ENCODE measurements around the gene TACR1. TPM values are rescaled to one million over a fixed set of nuclear protein-coding genes. Genes with fewer than 3 reads are reported as not detected.
"Not testable (repeated sequence)": the region's sequence is repeated elsewhere in the genome, so short reads cannot be mapped to it uniquely, and the experiment has no call there.

TACR1 gene
- total and polyA plus RNA-seq, 2 donors from 2014 or later, result 0.49 to 5.1 TPM

DNA sequence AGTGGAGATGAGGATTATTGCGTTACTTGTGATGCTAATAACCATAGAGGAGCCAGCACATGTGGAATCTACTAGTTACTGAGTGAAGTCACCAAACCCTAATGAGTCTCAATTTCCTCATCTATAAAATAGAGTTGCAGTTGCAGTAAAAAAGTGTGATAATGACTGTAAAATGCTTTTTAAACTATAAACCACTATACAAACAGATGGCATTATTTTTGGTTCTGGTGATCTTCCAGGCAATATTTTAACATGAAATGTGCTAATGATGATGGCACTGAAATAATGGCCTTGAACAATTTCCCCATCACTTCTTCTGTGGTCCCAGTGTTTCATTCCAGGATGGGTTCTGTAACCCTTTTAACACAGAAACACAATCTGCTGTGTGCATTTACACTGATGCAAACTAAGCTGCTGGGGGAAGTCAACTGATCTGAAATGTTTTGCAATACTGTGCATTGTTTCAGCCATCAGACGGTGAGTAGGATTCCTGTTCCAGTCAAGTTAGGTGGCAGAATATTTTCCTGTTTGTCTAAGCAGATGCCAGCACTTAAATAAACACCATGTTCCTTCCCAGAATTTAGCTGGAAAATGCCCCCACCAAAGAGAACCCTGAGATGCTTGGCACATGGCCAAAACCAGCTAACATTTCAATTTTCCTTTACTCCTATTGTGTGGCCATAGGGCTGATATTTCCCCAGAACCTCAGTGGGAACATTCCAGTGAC is 52.6 kb downstream of the TACR1 start:
- Histone ChIP-seq H3K4me3 (ENCODE audit: low read length in 3 of 3) (no peak overlapping the region), H3K9ac (ENCODE audit: low read length in 3 of 3) (no peak overlapping the region), H3K9me3 (ENCODE audit: control insufficient read depth in 2 of 3, insufficient read depth in 1 of 3, low read length in 3 of 3) (no peaks in the 10 kb centered on the region), H3K27ac (ENCODE audit: low read depth in 2 of 2, low read length in 2 of 2) (no peak overlapping the region), H3K36me3 (ENCODE audit: control insufficient read depth in 2 of 3, insufficient read depth in 3 of 3, low read length in 3 of 3) (no peaks in the 10 kb centered on the region), H3K4me1 (ENCODE audit: control insufficient read depth in 2 of 3, insufficient read depth in 2 of 3, low read depth in 1 of 3, low read length in 3 of 3) (no peaks in the 10 kb centered on the region), H3K27me3 (ENCODE audit: control insufficient read depth, insufficient read depth, low read length) (no peaks in the 10 kb centered on the region)
- intact Hi-C loops (cut with DNase I), result no loop called here
- FAIRE-seq (no peak), DNase-seq (no peak)
- no peak for TF ChIP-seq CTCF (IDR thresholded peaks at IDR 0.05; ENCODE audit: borderline replicate concordance, extremely low read depth, insufficient read depth)

GRCh38 chr2:75146221-75146605 is 53.1 kb downstream of the TACR1 start:
- H3K4me1 ChIP-seq (ENCODE audit: control insufficient read depth in 2 of 3, insufficient read depth in 2 of 3, low read depth in 1 of 3, low read length in 3 of 3); H3K4me3 ChIP-seq (ENCODE audit: low read length in 3 of 3); H3K36me3 ChIP-seq (ENCODE audit: control insufficient read depth in 2 of 3, insufficient read depth in 3 of 3, low read length in 3 of 3); H3K9ac ChIP-seq (ENCODE audit: low read length in 3 of 3); FAIRE-seq; intact Hi-C loops (cut with DNase I); DNase-seq; H3K27me3 ChIP-seq (ENCODE audit: control insufficient read depth, insufficient read depth, low read length); H3K27ac ChIP-seq (ENCODE audit: low read depth in 2 of 2, low read length in 2 of 2); H3K9me3 ChIP-seq (ENCODE audit: control insufficient read depth in 2 of 3, insufficient read depth in 1 of 3, low read length in 3 of 3): not testable (repeated sequence)

DNA sequence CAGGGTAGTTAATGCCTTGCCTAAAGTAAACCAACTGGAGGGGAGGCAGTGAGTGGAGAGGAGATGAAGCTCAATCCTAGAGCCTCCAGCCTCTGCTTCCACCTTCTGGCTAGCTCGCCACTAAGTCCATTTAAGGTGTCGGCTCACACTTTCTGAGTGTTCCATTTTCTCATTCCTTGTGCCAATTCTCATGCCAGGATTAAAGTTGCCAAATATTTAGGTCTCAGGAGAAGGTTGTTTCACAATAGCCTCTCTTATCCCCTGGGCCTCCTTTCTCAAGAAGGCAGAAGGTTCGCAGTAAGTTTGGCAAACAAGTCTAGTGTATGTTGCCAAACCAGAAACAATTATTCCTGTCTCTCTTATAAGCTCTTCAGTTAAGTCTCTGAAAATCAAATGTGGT is 57.2 kb downstream of the TACR1 start:
- H3K9ac ChIP-seq (ENCODE audit: low read length in 3 of 3), result no peak overlapping the region
- H3K36me3 ChIP-seq (ENCODE audit: control insufficient read depth in 2 of 3, insufficient read depth in 3 of 3, low read length in 3 of 3), result no peaks in the 10 kb centered on the region
- no peaks in the 10 kb centered on the region for H3K9me3 ChIP-seq (ENCODE audit: control insufficient read depth in 2 of 3, insufficient read depth in 1 of 3, low read length in 3 of 3)
- DNase-seq (no peak), FAIRE-seq (no peak)
- no peaks in the 10 kb centered on the region for H3K4me1 ChIP-seq (ENCODE audit: control insufficient read depth in 2 of 3, insufficient read depth in 2 of 3, low read depth in 1 of 3, low read length in 3 of 3)
- no peak overlapping the region for H3K27ac ChIP-seq (ENCODE audit: low read depth in 2 of 2, low read length in 2 of 2)
- TF ChIP-seq CTCF (IDR thresholded peaks at IDR 0.05; ENCODE audit: borderline replicate concordance, extremely low read depth, insufficient read depth), result no peak
- H3K4me3 ChIP-seq (ENCODE audit: low read length in 3 of 3), result no peak overlapping the region
- H3K27me3 ChIP-seq (ENCODE audit: control insufficient read depth, insufficient read depth, low read length), result no peaks in the 10 kb centered on the region
- intact Hi-C loops (cut with DNase I), result no loop called here

DNA sequence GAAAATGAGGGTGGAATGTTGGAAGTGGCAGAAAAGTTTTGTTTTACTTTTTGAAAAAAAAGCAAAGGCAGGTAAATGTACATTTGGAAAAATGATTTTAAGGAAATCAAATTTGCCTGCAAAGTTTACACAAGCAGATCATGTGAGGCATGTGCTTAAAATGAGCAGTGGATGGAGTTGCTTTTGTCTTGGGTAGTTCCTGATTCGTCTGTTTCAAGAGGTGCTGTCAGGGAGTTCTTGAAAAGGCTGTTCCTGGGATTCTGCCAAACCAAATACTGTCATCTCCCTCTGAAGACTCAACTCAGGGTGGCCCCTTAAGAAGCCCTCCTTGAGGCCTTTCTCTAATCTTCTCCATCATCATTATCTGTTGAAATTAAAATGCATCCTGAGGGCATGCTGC is 59.0 kb downstream of the TACR1 start:
- DNase-seq, result no peak

More for the DNA sequence above, 59.0 kb downstream of the TACR1 start:
- TF ChIP-seq CTCF (IDR thresholded peaks at IDR 0.05; ENCODE audit: borderline replicate concordance, extremely low read depth, insufficient read depth), result no peak
- Histone ChIP-seq H3K4me3 (ENCODE audit: low read length in 3 of 3) (no peak overlapping the region), H3K9me3 (ENCODE audit: control insufficient read depth in 2 of 3, insufficient read depth in 1 of 3, low read length in 3 of 3) (no peaks in the 10 kb centered on the region), H3K4me1 (ENCODE audit: control insufficient read depth in 2 of 3, insufficient read depth in 2 of 3, low read depth in 1 of 3, low read length in 3 of 3) (peaks cover 0 to 4% (median 0%) of the 10 kb centered on the region in 3 donors), H3K27ac (ENCODE audit: low read depth in 2 of 2, low read length in 2 of 2) (no peak overlapping the region), H3K36me3 (ENCODE audit: control insufficient read depth in 2 of 3, insufficient read depth in 3 of 3, low read length in 3 of 3) (no peaks in the 10 kb centered on the region), H3K9ac (ENCODE audit: low read length in 3 of 3) (no peak overlapping the region), H3K27me3 (ENCODE audit: control insufficient read depth, insufficient read depth, low read length) (no peaks in the 10 kb centered on the region)
- intact Hi-C loops (cut with DNase I), result no loop called here
- no peak for FAIRE-seq

Data from kidney (tissue), 14 donors.